Measurements from ENCODE around the gene KCNT1.

Gene KCNT1

DNA sequence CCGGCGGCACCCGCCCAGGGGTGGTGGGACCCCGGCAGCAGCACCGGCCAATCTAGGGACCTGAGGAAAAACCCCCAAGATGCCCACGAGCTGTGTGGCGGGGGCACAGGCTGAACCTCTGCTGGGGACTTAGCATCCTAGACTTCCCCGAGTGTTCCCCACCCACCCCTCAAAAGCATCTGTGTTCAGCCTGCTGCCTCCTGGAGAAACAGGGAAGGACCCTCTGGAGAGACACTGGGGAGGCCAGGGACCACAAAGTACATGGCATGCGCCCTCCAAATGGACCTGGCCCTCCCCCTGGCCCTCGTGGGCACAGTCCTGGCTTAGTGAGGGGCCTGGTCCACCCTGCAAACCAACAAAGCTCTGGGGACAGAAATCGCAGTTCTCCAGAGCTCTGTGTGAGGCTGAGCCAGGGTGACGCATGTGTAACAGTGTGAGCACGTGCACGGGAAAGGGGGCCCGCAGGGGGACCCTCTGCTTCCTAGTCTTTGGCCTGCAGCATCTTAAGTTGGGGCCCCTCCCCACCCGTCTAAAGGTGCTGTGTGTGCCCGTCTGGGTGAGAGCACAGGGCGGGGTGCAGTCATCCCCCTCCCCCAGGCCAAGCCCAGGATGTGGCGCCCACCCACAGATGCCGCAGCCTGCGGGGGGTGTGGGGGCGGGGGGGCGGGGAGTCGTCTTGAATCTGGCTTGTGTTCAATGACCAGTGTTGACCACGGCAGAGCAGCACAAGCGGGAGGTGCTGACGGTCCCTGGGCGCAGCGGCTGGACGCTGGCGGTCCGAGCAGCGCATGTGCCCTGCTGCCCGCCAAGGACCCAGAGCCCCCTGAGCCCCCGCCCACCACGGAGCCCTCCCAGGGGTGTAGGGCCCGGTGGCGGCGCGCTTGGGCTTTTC, 672 bp upstream of the KCNT1 start:
- no peak for DNase-seq

- no peak for DNase-seq
Measured at GRCh38 chr9:135703726-135704125, 1.7 kb downstream of the KCNT1 start.

DNA sequence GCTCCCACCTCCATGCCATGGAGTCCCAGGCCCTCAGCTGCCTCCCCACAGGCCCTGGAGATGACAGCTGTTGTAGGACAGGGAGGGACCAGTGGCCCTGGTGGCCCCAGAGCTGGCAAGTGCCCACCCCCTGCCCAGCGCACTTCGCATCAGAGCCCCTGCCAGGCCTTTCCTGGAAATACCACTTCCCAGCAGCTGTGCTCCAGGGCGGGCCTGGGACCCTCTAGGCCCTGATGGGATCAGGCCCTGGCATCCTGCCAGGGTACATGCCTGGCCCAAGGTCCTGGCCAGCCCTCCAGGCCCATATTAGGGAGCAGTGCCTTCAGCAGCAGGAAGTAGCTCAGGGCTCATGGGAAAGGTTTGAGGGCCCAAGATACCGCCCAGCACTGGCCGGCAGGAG, 2.5 kb downstream of the KCNT1 start:
- no peak for DNase-seq

DNA sequence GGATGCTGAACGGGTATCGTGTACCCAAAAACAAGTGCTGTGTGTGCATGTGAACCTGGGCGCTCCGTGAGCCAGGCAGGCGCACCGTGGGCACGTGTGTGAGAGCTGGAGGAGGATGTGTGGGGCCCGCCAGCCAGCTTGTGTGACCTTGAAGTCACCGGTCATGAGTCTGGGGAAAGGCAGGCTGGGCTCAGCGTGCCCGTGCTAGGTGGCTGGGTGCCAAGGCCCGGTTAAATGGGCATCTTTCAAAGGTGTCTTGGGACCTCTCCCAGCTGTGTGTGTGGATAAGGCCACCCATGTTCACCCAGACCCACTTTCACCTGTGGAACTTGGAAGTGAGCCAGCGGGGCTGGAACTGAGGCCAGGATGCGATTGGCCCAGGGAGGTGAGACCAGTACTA, 3.4 kb downstream of the KCNT1 start:
- DNase-seq: no peak

GRCh38 chr9:135706288-135706687, 4.3 kb downstream of the KCNT1 start:
- no peak for DNase-seq

DNA sequence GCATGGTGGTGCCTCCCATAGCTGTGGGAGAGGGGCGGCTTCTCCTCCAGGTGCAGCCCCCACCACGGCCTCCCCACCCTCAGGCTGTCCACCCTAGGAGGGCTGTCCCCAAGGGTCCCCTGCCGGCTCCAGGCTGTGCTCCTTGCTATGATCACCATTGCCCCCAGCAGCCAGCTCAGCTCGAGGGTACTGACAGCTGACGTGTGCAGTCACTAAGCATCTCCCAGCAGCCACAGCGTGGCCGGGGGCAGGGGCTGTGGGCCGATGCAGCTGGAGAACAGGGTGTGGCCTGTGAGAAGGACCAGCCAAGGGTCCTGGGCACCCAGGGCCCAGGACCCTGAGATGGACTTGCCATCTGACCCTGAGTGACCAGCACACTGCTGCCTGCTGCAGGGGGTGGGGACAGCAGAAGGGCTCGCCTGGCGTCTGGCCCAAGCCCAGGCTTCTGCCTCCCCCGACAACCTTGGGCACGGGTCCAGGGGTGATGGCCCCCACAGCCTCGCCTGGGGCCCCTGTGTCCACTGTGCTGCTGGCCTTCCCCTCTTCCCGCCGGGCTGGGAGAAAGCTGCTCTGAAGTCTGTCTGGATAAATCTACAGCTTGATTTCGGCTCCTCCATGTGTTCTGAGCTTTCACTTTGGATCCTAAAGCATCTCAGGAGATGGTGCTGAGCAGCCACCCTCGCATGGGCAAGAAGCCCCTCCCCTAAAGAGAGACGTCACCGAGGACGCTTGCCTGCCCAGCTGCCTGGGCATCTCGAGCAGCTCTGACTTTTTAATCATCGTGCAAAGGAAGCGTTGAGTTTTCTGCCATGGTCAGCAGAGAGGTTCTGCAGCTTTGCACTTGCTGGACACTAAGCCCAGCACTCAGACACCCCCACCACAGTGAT, 5.5 kb downstream of the KCNT1 start:
- DNase-seq: no peak

GRCh38 chr9:135708164-135708563, 6.2 kb downstream of the KCNT1 start:
- DNase-seq: no peak

DNA sequence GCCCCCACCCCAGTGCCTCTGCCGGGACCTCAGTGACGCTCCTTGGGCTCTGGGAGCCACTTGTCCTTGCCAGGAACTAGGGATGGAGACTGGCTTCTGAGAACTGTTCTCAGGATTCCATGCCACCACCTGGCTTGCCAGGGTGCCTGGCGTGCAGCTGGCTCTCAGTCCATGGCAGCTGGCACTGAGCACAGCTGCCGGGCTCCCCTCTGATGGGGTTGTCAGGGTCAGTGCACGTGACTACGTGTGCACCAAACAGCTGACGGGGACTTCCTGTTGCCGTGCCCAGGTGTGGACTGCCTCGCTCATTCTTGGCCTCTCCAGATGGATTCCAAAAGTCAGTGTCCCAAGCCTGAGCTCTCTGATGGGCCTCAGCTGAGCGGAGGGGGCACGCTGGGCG, 9.4 kb downstream of the KCNT1 start:
- DNase-seq: no peak

GRCh38 chr9:135711881-135712280, 9.9 kb downstream of the KCNT1 start:
- no peak for DNase-seq

GRCh38 chr9:135712613-135713295, 10.8 kb downstream of the KCNT1 start:
- no peak for DNase-seq

- no peak for DNase-seq
Measured at GRCh38 chr9:135714242-135715055, 12.5 kb downstream of the KCNT1 start.

- no peak for DNase-seq
Measured at GRCh38 chr9:135715056-135715595, 13.1 kb downstream of the KCNT1 start.

DNA sequence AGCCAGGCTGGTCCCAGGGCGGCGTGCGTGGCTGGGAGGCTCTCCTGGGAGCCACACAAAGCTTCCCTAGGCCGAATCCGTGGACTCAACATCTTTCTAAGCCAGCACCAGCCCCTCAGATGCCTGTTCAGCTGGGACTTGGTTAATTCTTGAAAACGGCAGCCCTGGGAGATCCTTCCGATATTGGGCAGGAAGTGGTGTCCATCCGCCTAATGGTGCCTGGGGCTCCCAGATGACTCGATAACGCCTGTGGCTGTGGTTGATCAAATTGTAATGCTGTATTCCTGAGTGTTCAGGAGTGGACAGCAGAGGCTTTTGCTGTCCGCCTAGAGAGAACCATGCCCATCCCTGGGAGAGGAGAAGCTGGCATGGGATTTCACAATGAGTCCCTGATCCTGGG, 14.1 kb downstream of the KCNT1 start:
- no peak for DNase-seq

GRCh38 chr9:135717410-135717809, 15.4 kb downstream of the KCNT1 start:
- no peak for DNase-seq

DNA sequence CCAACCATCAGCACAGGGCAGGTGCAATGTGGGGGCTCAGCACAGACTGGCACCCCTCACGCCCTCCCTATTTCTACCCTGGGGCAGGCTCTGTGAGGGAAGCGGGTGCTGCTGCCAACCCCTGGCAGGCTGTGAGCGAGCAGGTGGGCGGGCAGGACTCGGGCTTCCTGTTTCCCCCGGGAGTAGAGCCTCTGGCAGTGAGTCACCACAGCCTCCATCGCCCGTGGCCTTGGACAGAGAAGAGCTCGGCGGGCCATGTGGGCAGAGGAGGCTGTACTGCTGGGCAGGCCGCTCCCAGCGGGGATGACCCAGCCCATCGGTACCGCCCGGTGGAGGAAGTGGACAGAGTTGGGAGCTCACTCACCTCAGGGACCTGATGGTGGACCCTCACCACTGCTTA, 16.6 kb downstream of the KCNT1 start:
- DNase-seq: no peak

- no peak for DNase-seq
Measured at GRCh38 chr9:135719472-135719871, 17.5 kb downstream of the KCNT1 start.

DNA sequence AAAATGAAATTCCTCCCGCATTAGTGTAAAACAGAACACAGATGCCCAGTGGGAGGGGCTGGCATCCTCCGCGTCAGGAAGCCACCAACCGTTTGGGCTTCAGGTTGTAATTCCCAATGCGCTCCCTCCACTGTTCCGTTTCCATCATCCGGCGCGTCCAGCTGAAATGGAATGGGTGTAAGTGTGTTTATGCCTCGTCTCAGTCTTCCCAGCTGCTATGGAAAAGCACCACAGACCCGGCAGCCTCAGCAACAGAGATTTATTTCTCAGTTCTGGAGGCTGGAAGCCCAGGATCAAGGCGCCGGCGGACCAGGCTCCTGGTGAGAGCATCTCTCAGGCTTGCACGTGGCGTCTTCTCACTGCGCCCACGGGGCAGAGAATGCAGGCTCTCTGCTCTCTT, 20.4 kb downstream of the KCNT1 start:
- DNase-seq: no peak

GRCh38 chr9:135724186-135724787, 22.3 kb downstream of the KCNT1 start:
- no peak for DNase-seq

GRCh38 chr9:135726138-135726853, 24.3 kb downstream of the KCNT1 start:
- DNase-seq: no peak

DNA sequence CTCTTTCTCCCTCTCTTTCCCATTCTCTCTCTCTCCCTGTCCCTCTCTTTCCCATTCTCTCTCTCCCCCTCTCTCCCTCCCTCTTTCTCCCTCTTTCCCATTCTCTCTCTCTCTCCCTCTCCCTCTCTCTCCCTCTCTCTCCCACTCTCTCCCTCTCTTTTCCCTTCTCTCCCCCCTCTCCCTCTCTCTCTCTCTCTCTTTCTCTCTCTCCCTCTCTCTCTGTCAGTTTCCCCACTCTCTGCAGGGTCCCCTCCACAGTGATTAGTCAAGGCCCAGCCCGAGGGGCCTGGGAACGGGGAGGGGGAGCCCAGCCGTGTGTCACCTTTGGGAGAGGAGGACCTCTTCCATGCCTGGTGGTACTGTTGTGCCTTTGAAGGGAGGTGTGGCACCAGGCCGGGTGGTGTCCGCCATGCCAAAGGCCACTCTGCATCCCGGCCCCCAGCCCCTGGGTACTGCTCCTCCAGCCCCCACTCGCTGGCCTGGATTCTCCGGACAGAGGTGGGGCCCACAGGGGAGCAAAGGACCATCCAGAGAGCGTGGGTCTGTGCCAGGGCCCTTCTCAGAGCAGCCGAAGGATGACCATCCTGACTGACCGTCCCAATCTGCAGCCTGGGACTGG, 25.4 kb downstream of the KCNT1 start:
- no peak for DNase-seq

All from NCI-H2227 treated with DMSO at 0.1 percent for 48 hours (cell line).